ENCODE results near the gene RSPH4A. TPM values are rescaled to one million over a fixed set of nuclear protein-coding genes. Genes with fewer than 3 reads are reported as not detected.
"Not testable (repeated sequence)": the region's sequence is repeated elsewhere in the genome, so short reads cannot be mapped to it uniquely, and the experiment has no call there.

The RSPH4A gene
- total RNA-seq, 2 experiments from 2014 or later, result not detected

- CTCF ChIA-PET, result interaction anchor here (1.4 kb wide), 1 partner anchor 13 kb away, joined by 3 read pairs; no protein-coding TSS in a partner anchor
- Mint-ChIP-seq H3K9me3 (no peaks in the 10 kb centered on the region), H3K4me3 (no peak overlapping the region), H3K27ac (no peak overlapping the region), H3K27me3 (no peaks in the 10 kb centered on the region), H3K36me3 (peaks cover 16% of the 10 kb centered on the region), H3K4me1 (ENCODE audit: low read depth) (no peaks in the 10 kb centered on the region)
- POLR2A ChIA-PET, result interaction anchor here (1.2 kb wide), 1 partner anchor 60 kb away, joined by 3 read pairs; the partner anchor contains the start of gene RWDD1
- intact Hi-C loops (cut with micrococcal nuclease), result no loop called here
- no peak for DNase-seq
Observed at GRCh38 chr6:116631379-116631990, 15.2 kb downstream of the RSPH4A start.

- H3K27ac Mint-ChIP-seq, result no peak overlapping the region
- DNase-seq, result no peak
- no peaks in the 10 kb centered on the region for H3K9me3 Mint-ChIP-seq
- H3K36me3 Mint-ChIP-seq, result peaks cover 23% of the 10 kb centered on the region
- intact Hi-C loops (cut with micrococcal nuclease), result no loop called here
- ChIA-PET POLR2A (no interaction called here), CTCF (interaction anchor here (0.6 kb wide), 1 partner anchor 15 kb away, joined by 3 read pairs; no protein-coding TSS in a partner anchor)
- no peak overlapping the region for H3K4me3 Mint-ChIP-seq
- no peaks in the 10 kb centered on the region for H3K27me3 Mint-ChIP-seq
- H3K4me1 Mint-ChIP-seq (ENCODE audit: low read depth), result no peaks in the 10 kb centered on the region
Observed at GRCh38 chr6:116633685-116634084, 17.4 kb downstream of the RSPH4A start.

GRCh38 chr6:116648156-116648555 lies 31.9 kb downstream of the RSPH4A start:
- no peaks in the 10 kb centered on the region for H3K27me3 Mint-ChIP-seq
- H3K36me3 Mint-ChIP-seq, result peaks cover 27% of the 10 kb centered on the region
- no peak overlapping the region for H3K4me3 Mint-ChIP-seq
- no peak for DNase-seq
- intact Hi-C loops (cut with micrococcal nuclease), result no loop called here
- peaks cover 2% of the 10 kb centered on the region for H3K9me3 Mint-ChIP-seq
- ChIA-PET POLR2A (no interaction called here), CTCF (interaction anchor here (0.7 to 1.0 kb wide), 5 partner anchors 11 to 379 kb away, joined by 3 to 4 read pairs (median 3); no protein-coding TSS in a partner anchor)
- H3K27ac Mint-ChIP-seq, result no peak overlapping the region
- H3K4me1 Mint-ChIP-seq (ENCODE audit: low read depth), result peaks cover 8% of the 10 kb centered on the region

GRCh38 chr6:116649129-116649528 lies 32.9 kb downstream of the RSPH4A start:
- intact Hi-C loops (cut with micrococcal nuclease), result no loop called here
- DNase-seq, result no peak
- Mint-ChIP-seq H3K4me1 (ENCODE audit: low read depth) (peaks cover 8% of the 10 kb centered on the region), H3K9me3 (no peaks in the 10 kb centered on the region), H3K4me3 (no peak overlapping the region), H3K27me3 (no peaks in the 10 kb centered on the region), H3K36me3 (peaks cover 20% of the 10 kb centered on the region), H3K27ac (no peak overlapping the region)
- ChIA-PET CTCF (interaction anchor here (0.7 to 1.5 kb wide), 3 partner anchors 12 to 88 kb away, joined by 3 read pairs; no protein-coding TSS in a partner anchor), POLR2A (no interaction called here)

- intact Hi-C loops (cut with micrococcal nuclease), result no loop called here
- CTCF ChIA-PET, result no interaction called here
Observed at GRCh38 chr6:116651916-116652315, 35.6 kb downstream of the RSPH4A start.

GRCh38 chr6:116661594-116661993 lies 45.3 kb downstream of the RSPH4A start:
- Mint-ChIP-seq H3K36me3 (peaks cover 19% of the 10 kb centered on the region), H3K27ac (no peak overlapping the region), H3K9me3 (no peaks in the 10 kb centered on the region), H3K27me3 (no peaks in the 10 kb centered on the region), H3K4me3 (no peak overlapping the region), H3K4me1 (ENCODE audit: low read depth) (peaks cover 38% of the 10 kb centered on the region)
- ChIA-PET POLR2A (interaction anchor here (0.7 kb wide), 1 partner anchor 31 kb away, joined by 6 read pairs; no protein-coding TSS in a partner anchor), CTCF (interaction anchor here (0.6 kb wide), 1 partner anchor 15 kb away, joined by 3 read pairs; no protein-coding TSS in a partner anchor)
- intact Hi-C loops (cut with micrococcal nuclease), result no loop called here
- no peak for DNase-seq

More at GRCh38 chr6:116651916-116652315, 35.6 kb downstream of the RSPH4A start:
- Mint-ChIP-seq H3K4me3 (no peak overlapping the region), H3K27ac (no peak overlapping the region), H3K9me3 (no peaks in the 10 kb centered on the region), H3K27me3 (no peaks in the 10 kb centered on the region), H3K4me1 (ENCODE audit: low read depth) (peaks cover 8% of the 10 kb centered on the region), H3K36me3 (peaks cover 16% of the 10 kb centered on the region)
- DNase-seq, result no peak
- POLR2A ChIA-PET, result no interaction called here

- Mint-ChIP-seq H3K4me1 (ENCODE audit: low read depth) (peaks cover 43% of the 10 kb centered on the region), H3K4me3 (no peak overlapping the region), H3K9me3 (no peaks in the 10 kb centered on the region), H3K36me3 (peaks cover 17% of the 10 kb centered on the region), H3K27me3 (no peaks in the 10 kb centered on the region), H3K27ac (no peak overlapping the region)
- POLR2A ChIA-PET, result no interaction called here
- no peak for DNase-seq
- intact Hi-C loops (cut with micrococcal nuclease), result no loop called here
- CTCF ChIA-PET, result no interaction called here
Observed at GRCh38 chr6:116662202-116662601, 45.9 kb downstream of the RSPH4A start.

- Mint-ChIP-seq H3K27me3 (no peaks in the 10 kb centered on the region), H3K36me3 (peaks cover 17% of the 10 kb centered on the region), H3K9me3 (no peaks in the 10 kb centered on the region), H3K4me1 (ENCODE audit: low read depth) (peaks cover 48% of the 10 kb centered on the region), H3K27ac (no peak overlapping the region), H3K4me3 (no peak overlapping the region)
- intact Hi-C loops (cut with micrococcal nuclease), result no loop called here
- DNase-seq, result no peak
- POLR2A ChIA-PET, result no interaction called here
- CTCF ChIA-PET, result no interaction called here
Observed at GRCh38 chr6:116663308-116663707, 47.0 kb downstream of the RSPH4A start.

- intact Hi-C loops (cut with micrococcal nuclease); CTCF ChIA-PET; POLR2A ChIA-PET: not testable (repeated sequence)
Observed at GRCh38 chr6:116664169-116664568, 47.9 kb downstream of the RSPH4A start.

GRCh38 chr6:116665464-116665863 lies 49.2 kb downstream of the RSPH4A start:
- Mint-ChIP-seq H3K4me3 (peak overlapping the region; percentile 28), H3K27ac (no peak overlapping the region), H3K4me1 (ENCODE audit: low read depth) (peaks cover 48% of the 10 kb centered on the region), H3K36me3 (peaks cover 13% of the 10 kb centered on the region), H3K27me3 (peaks cover 2% of the 10 kb centered on the region), H3K9me3 (no peaks in the 10 kb centered on the region)
- intact Hi-C loops (cut with micrococcal nuclease), result loop anchor here (5.0 kb wide), 1 partner anchor 278 kb away; no protein-coding TSS in a partner anchor
- POLR2A ChIA-PET, result interaction anchor here (0.9 to 1.1 kb wide), 2 partner anchors 15 to 16 kb away, joined by 3 read pairs; no protein-coding TSS in a partner anchor
- DNase-seq, result no peak
- CTCF ChIA-PET, result no interaction called here

More at GRCh38 chr6:116664169-116664568, 47.9 kb downstream of the RSPH4A start:
- H3K4me3 Mint-ChIP-seq, DNase-seq, H3K27me3 Mint-ChIP-seq, H3K9me3 Mint-ChIP-seq, H3K27ac Mint-ChIP-seq: not testable (repeated sequence)
- H3K4me1 Mint-ChIP-seq (ENCODE audit: low read depth), result peaks cover 48% of the 10 kb centered on the region
- H3K36me3 Mint-ChIP-seq, result peaks cover 16% of the 10 kb centered on the region

GRCh38 chr6:116666869-116667268 lies 50.6 kb downstream of the RSPH4A start:
- peaks cover 3% of the 10 kb centered on the region for H3K27me3 Mint-ChIP-seq
- ChIA-PET CTCF (interaction anchor here (1.0 to 1.6 kb wide), 2 partner anchors 14 to 106 kb away, joined by 3 read pairs; partner anchors contain the start of gene KPNA5), POLR2A (interaction anchor here (1.1 to 1.4 kb wide), 2 partner anchors 13 to 387 kb away, joined by 3 to 4 read pairs; partner anchors contain the start of gene TSPYL1)
- no peaks in the 10 kb centered on the region for H3K9me3 Mint-ChIP-seq
- H3K27ac Mint-ChIP-seq, result peak overlapping the region; percentile 11
- peak overlapping the region; percentile 63 for H3K4me3 Mint-ChIP-seq
- no peak for DNase-seq
- intact Hi-C loops (cut with micrococcal nuclease), result loop anchor here (1.0 to 5.0 kb wide), 2 partner anchors 28 to 280 kb away; no protein-coding TSS in a partner anchor
- H3K4me1 Mint-ChIP-seq (ENCODE audit: low read depth), result peaks cover 41% of the 10 kb centered on the region
- peaks cover 13% of the 10 kb centered on the region for H3K36me3 Mint-ChIP-seq

GRCh38 chr6:116667623-116668022 lies 51.3 kb downstream of the RSPH4A start:
- H3K4me3 Mint-ChIP-seq, result peak overlapping the region; percentile 98
- H3K27ac Mint-ChIP-seq, result peak overlapping the region; percentile 95
- H3K36me3 Mint-ChIP-seq, result peaks cover 13% of the 10 kb centered on the region
- ChIA-PET POLR2A (interaction anchor here (1.4 to 2.3 kb wide), 4 partner anchors 10 to 388 kb away, joined by 4 to 12 read pairs (median 5); partner anchors contain the start of genes KPNA5, RWDD1 and TSPYL1), CTCF (interaction anchor here (1.0 to 1.6 kb wide), 2 partner anchors 13 to 107 kb away, joined by 3 read pairs; partner anchors contain the start of gene KPNA5)
- intact Hi-C loops (cut with micrococcal nuclease), result loop anchor here (1.0 to 5.0 kb wide), 6 partner anchors 14 to 388 kb away; partner anchors contain the start of genes KPNA5, RSPH4A, RWDD1 and TSPYL1
- peaks cover 35% of the 10 kb centered on the region for H3K4me1 Mint-ChIP-seq (ENCODE audit: low read depth)
- no peak for DNase-seq
- no peaks in the 10 kb centered on the region for H3K9me3 Mint-ChIP-seq
- H3K27me3 Mint-ChIP-seq, result peaks cover 3% of the 10 kb centered on the region
